SIG-M5 (cell line): Measurements from ENCODE around the gene PFKFB3.
"Not testable (repeated sequence)": the region's sequence is repeated elsewhere in the genome, so short reads cannot be mapped to it uniquely, and the experiment has no call there.

Source experiments
- DNase-seq: peaks from one replicate; lab custom pipeline; 2025; lab: John Stamatoyannopoulos, UW

PFKFB3 gene

GRCh38 chr10:6202098-6202683 lies 541 bp upstream of the PFKFB3 start:
- DNase-seq, result no peak

GRCh38 chr10:6203331-6204062 lies 765 bp downstream of the PFKFB3 start:
- DNase-seq, result no peak

GRCh38 chr10:6204063-6204340 lies 1.3 kb downstream of the PFKFB3 start:
- no peak for DNase-seq

GRCh38 chr10:6204341-6205191 lies 1.8 kb downstream of the PFKFB3 start:
- no peak for DNase-seq

- not testable (repeated sequence) for DNase-seq
Observed at GRCh38 chr10:6206486-6206885, 3.8 kb downstream of the PFKFB3 start.

GRCh38 chr10:6207658-6208057 lies 4.9 kb downstream of the PFKFB3 start:
- DNase-seq, result no peak

GRCh38 chr10:6208799-6209235 lies 6.1 kb downstream of the PFKFB3 start:
- DNase-seq, result no peak

- DNase-seq, result no peak
Observed at GRCh38 chr10:6211341-6211670, 8.6 kb downstream of the PFKFB3 start.

GRCh38 chr10:6211671-6212635 lies 9.2 kb downstream of the PFKFB3 start:
- no peak for DNase-seq

- no peak for DNase-seq
Observed at GRCh38 chr10:6212806-6213205, 10.1 kb downstream of the PFKFB3 start.

- DNase-seq, result no peak
Observed at GRCh38 chr10:6213257-6213905, 10.6 kb downstream of the PFKFB3 start.

- no peak for DNase-seq
Observed at GRCh38 chr10:6213908-6214307, 11.2 kb downstream of the PFKFB3 start.

- DNase-seq, result no peak
Observed at GRCh38 chr10:6214612-6215011, 11.9 kb downstream of the PFKFB3 start.

GRCh38 chr10:6215241-6215640 lies 12.5 kb downstream of the PFKFB3 start:
- no peak for DNase-seq

- no peak for DNase-seq
Observed at GRCh38 chr10:6215683-6216484, 13.2 kb downstream of the PFKFB3 start.

GRCh38 chr10:6216916-6217315 lies 14.2 kb downstream of the PFKFB3 start:
- DNase-seq, result no peak

- DNase-seq, result no peak
Observed at GRCh38 chr10:6217611-6218010, 14.9 kb downstream of the PFKFB3 start.

- no peak for DNase-seq
Observed at GRCh38 chr10:6218692-6219493, 16.2 kb downstream of the PFKFB3 start.

- no peak for DNase-seq
Observed at GRCh38 chr10:6219494-6219836, 16.7 kb downstream of the PFKFB3 start.
